A673 (cell line): ENCODE data around the gene SCGB1C2. TPM values are rescaled to one million over a fixed set of nuclear protein-coding genes. Genes with fewer than 3 reads are reported as not detected.

Experiments used
- BruUV-seq: library from RNA; stranded (reverse); fragments of 400-500 nt; replicated peaks from 2 replicates; lab custom pipeline; 2021; lab: Mats Ljungman, UMichigan
- CTCF ChIA-PET: fragments of 300-600 bp; sonication (Branson Sonifier 250); formaldehyde crosslinking; loops from one replicate; lab custom pipeline; 2022; ENCODE audit warnings: antibody characterized with exemption; lab: Charles Lee
- POLR2A ChIA-PET: fragments of 300-600 bp; sonication (Branson Sonifier 250); formaldehyde crosslinking; loops from one replicate; lab custom pipeline; 2022; ENCODE audit warnings: antibody characterized with exemption; ENCODE audit not compliant: low non-redundant PET; lab: Charles Lee
- DNase-seq: peaks from one replicate; pipeline ENCODE4 v3.0.0-alpha.2; 2015; ENCODE audit warnings: low spot score
- H3K27ac ChIP-seq: fragments of 200-600 bp; sonication (generic); 2 replicates; pipeline ENCODE4 v1.5.1; 2016; ENCODE audit warnings: mixed run types, low read depth, mild to moderate bottlenecking, mixed read lengths, antibody characterized with exemption, low read length; ENCODE audit not compliant: poor library complexity, severe bottlenecking
- H3K27me3 ChIP-seq: fragments of 200-600 bp; sonication (generic); replicated peaks from 2 replicates; pipeline ENCODE4 v1.6.1; 2017; ENCODE audit warnings: mixed run types, low read depth, mild to moderate bottlenecking, mixed read lengths, antibody characterized with exemption, low read length; ENCODE audit not compliant: insufficient read depth, poor library complexity
- H3K36me3 ChIP-seq: fragments of 200-600 bp; sonication (generic); 2 replicates; pipeline ENCODE4 v1.6.1; 2016; ENCODE audit warnings: mixed run types, mild to moderate bottlenecking, mixed read lengths, antibody characterized with exemption, low read length; ENCODE audit not compliant: insufficient read depth, poor library complexity, severe bottlenecking
- H3K4me1 ChIP-seq: fragments of 200-600 bp; sonication (generic); 2 replicates; pipeline ENCODE4 v1.6.1; 2017; ENCODE audit warnings: mixed run types, mild to moderate bottlenecking, mixed read lengths, antibody characterized with exemption, low read length; ENCODE audit not compliant: insufficient read depth, poor library complexity, severe bottlenecking
- H3K4me3 ChIP-seq: fragments of 200-600 bp; sonication (generic); 2 replicates; pipeline ENCODE4 v1.5.1; 2016; ENCODE audit warnings: low read depth, mixed run types, mild to moderate bottlenecking, mixed read lengths, low read length; ENCODE audit not compliant: poor library complexity, severe bottlenecking
- H3K9me3 ChIP-seq: fragments of 200-600 bp; sonication (generic); 2 replicates; pipeline ENCODE4 v1.6.1; 2016; ENCODE audit warnings: mixed run types, low read depth, mild to moderate bottlenecking, mixed read lengths, antibody characterized with exemption, low read length; ENCODE audit not compliant: poor library complexity, severe bottlenecking
- CTCF ChIP-seq: fragments of 300-800, 200-600 bp; sonication (generic); conservative IDR thresholded peaks from 2 replicates; pipeline ENCODE4 v1.5.1; 2017; ENCODE audit warnings: low read depth, mild to moderate bottlenecking, antibody characterized with exemption, low read length, moderate library complexity, mixed read lengths
- EZH2 ChIP-seq: fragments of 200-600 bp; sonication (generic); IDR thresholded peaks from 2 replicates; pipeline ENCODE4 v1.6.1; 2017; ENCODE audit warnings: borderline replicate concordance, low read depth, mild to moderate bottlenecking, mixed read lengths, antibody characterized with exemption, low read length; ENCODE audit not compliant: poor library complexity, severe bottlenecking
- intact Hi-C: fragments of 100-400 bp; cut with micrococcal nuclease; formaldehyde crosslinking; loops from one replicate; pipeline ENCODE4 v1.10.0; 2022; ENCODE audit not compliant: unreplicated experiment
- total RNA-seq: library from RNA; stranded (reverse); gene quantifications from 2 replicates; pipeline ENCODE4 v1.2.3, GENCODE V29; 2021

SCGB1C2 gene
- total RNA-seq, 1 experiment from 2014 or later: not detected

GRCh38 chr17:144936-145670 lies 7.7 kb downstream of the SCGB1C2 start:
- POLR2A ChIA-PET: no interaction called here

GRCh38 chr17:145671-146541 lies 8.5 kb downstream of the SCGB1C2 start:
- H3K27ac ChIP-seq: no peak overlapping the region
- H3K4me3 ChIP-seq: no peak overlapping the region
- POLR2A ChIA-PET: no interaction called here
- CTCF ChIA-PET: no interaction called here
- H3K27me3 ChIP-seq: no peaks in the 10 kb centered on the region
- intact Hi-C loops: no loop called here
- no peaks in the 10 kb centered on the region for H3K9me3 ChIP-seq
- H3K36me3 ChIP-seq: no peaks in the 10 kb centered on the region
- H3K4me1 ChIP-seq: no peaks in the 10 kb centered on the region
- no peak for DNase-seq
- no TSS peak for BruUV-seq
- no peak for TF ChIP-seq EZH2
- TF ChIP-seq CTCF: no peak

More at GRCh38 chr17:144936-145670, 7.7 kb downstream of the SCGB1C2 start:
- BruUV-seq: no TSS peak
- no peaks in the 10 kb centered on the region for H3K9me3 ChIP-seq
- no peaks in the 10 kb centered on the region for H3K36me3 ChIP-seq
- H3K27ac ChIP-seq: no peak overlapping the region
- H3K4me1 ChIP-seq: no peaks in the 10 kb centered on the region
- H3K4me3 ChIP-seq: no peak overlapping the region
- intact Hi-C loops: loop anchor here (5.0 kb wide), 2 partner anchors 242 to 552 kb away; no protein-coding TSS in a partner anchor
- no peaks in the 10 kb centered on the region for H3K27me3 ChIP-seq
- no peak for TF ChIP-seq CTCF
- no peak for TF ChIP-seq EZH2
- no peak for DNase-seq
- CTCF ChIA-PET: no interaction called here

GRCh38 chr17:146546-146945 lies 9.2 kb downstream of the SCGB1C2 start:
- H3K27me3 ChIP-seq: no peaks in the 10 kb centered on the region
- intact Hi-C loops: no loop called here
- no peaks in the 10 kb centered on the region for H3K4me1 ChIP-seq
- H3K27ac ChIP-seq: no peak overlapping the region
- TF ChIP-seq CTCF (no peak), EZH2 (no peak)
- BruUV-seq: no TSS peak
- ChIA-PET CTCF (interaction anchor here (0.6 kb wide), 1 partner anchor 189 kb away, joined by 6 read pairs; no protein-coding TSS in a partner anchor), POLR2A (no interaction called here)
- no peak for DNase-seq
- no peak overlapping the region for H3K4me3 ChIP-seq
- no peaks in the 10 kb centered on the region for H3K9me3 ChIP-seq
- H3K36me3 ChIP-seq: no peaks in the 10 kb centered on the region
